Stomach smooth muscle (tissue), 2 donors: ENCODE measurements around the gene NDUFS7.

Source experiments
- H3K27ac ChIP-seq: one replicate; pipeline ENCODE4 v1.7.0; 2013; ENCODE audit warnings: mild to moderate bottlenecking, low read length, inconsistent platforms
- H3K27me3 ChIP-seq, 2 donors: one replicate each; pipeline ENCODE4 v1.7.0; 2013; ENCODE audit warnings: low read length in 2 of 2; ENCODE audit not compliant: insufficient read depth in 2 of 2, control insufficient read depth in 1 of 2
- H3K36me3 ChIP-seq, 2 donors: one replicate each; pipeline ENCODE4 v1.7.0; 2013; ENCODE audit warnings: low read length in 2 of 2; ENCODE audit not compliant: control insufficient read depth in 2 of 2, insufficient read depth in 2 of 2
- H3K4me1 ChIP-seq: one replicate; pipeline ENCODE4 v1.7.0; 2013; ENCODE audit warnings: low read length; ENCODE audit not compliant: control insufficient read depth, insufficient read depth
- H3K4me3 ChIP-seq, 2 donors: one replicate each; pipeline ENCODE4 v1.7.0; 2013; ENCODE audit warnings: low read length in 2 of 2
- H3K9ac ChIP-seq, 2 donors: one replicate each; pipeline ENCODE4 v1.7.0; 2013; ENCODE audit warnings: low read length in 2 of 2, mild to moderate bottlenecking in 1 of 2
- H3K9me3 ChIP-seq, 2 donors: one replicate each; pipeline ENCODE4 v1.7.0; 2013; ENCODE audit warnings: low read length in 2 of 2; ENCODE audit not compliant: control insufficient read depth in 2 of 2
- donor health status: healthy.
- donor health status: Pancreatic carcinoma.

The NDUFS7 gene

GRCh38 chr19:1395194-1396018, 11.7 kb downstream of the NDUFS7 start:
- no peaks in the 10 kb centered on the region for H3K9me3 ChIP-seq
- H3K9ac ChIP-seq: no peak overlapping the region
- H3K27me3 ChIP-seq: no peaks in the 10 kb centered on the region
- H3K36me3 ChIP-seq: peaks cover 9 to 20% of the 10 kb centered on the region in 2 donors
- peaks cover 15% of the 10 kb centered on the region for H3K4me1 ChIP-seq
- no peak overlapping the region for H3K27ac ChIP-seq
- no peak overlapping the region for H3K4me3 ChIP-seq

GRCh38 chr19:1396019-1396767, 12.5 kb downstream of the NDUFS7 start:
- H3K36me3 ChIP-seq: peaks cover 9 to 15% of the 10 kb centered on the region in 2 donors
- no peaks in the 10 kb centered on the region for H3K27me3 ChIP-seq
- H3K27ac ChIP-seq: no peak overlapping the region
- peaks cover 23% of the 10 kb centered on the region for H3K4me1 ChIP-seq
- H3K9ac ChIP-seq: no peak overlapping the region
- no peaks in the 10 kb centered on the region for H3K9me3 ChIP-seq
- H3K4me3 ChIP-seq: no peak overlapping the region

GRCh38 chr19:1396768-1397679, 13.3 kb downstream of the NDUFS7 start:
- H3K36me3 ChIP-seq: peaks cover 9 to 14% of the 10 kb centered on the region in 2 donors
- no peaks in the 10 kb centered on the region for H3K27me3 ChIP-seq
- H3K4me3 ChIP-seq: no peak overlapping the region
- no peak overlapping the region for H3K9ac ChIP-seq
- no peaks in the 10 kb centered on the region for H3K9me3 ChIP-seq
- peaks cover 26% of the 10 kb centered on the region for H3K4me1 ChIP-seq
- no peak overlapping the region for H3K27ac ChIP-seq

- Histone ChIP-seq H3K27ac (no peak overlapping the region), H3K9me3 (no peaks in the 10 kb centered on the region), H3K4me3 (no peak overlapping the region), H3K36me3 (peaks cover 1 to 9% of the 10 kb centered on the region in 2 donors), H3K9ac (no peak overlapping the region), H3K27me3 (no peaks in the 10 kb centered on the region), H3K4me1 (peaks cover 26% of the 10 kb centered on the region)
Measured at GRCh38 chr19:1397838-1398237, 14.1 kb downstream of the NDUFS7 start.

- Histone ChIP-seq H3K36me3 (no peaks in the 10 kb centered on the region), H3K9me3 (no peaks in the 10 kb centered on the region), H3K27ac (no peak overlapping the region), H3K4me3 (no peak overlapping the region), H3K9ac (no peak overlapping the region), H3K27me3 (no peaks in the 10 kb centered on the region), H3K4me1 (peaks cover 26% of the 10 kb centered on the region)
Measured at GRCh38 chr19:1399079-1399478, 15.4 kb downstream of the NDUFS7 start.

- no peaks in the 10 kb centered on the region for H3K27me3 ChIP-seq
- H3K27ac ChIP-seq: no peak overlapping the region
- H3K9ac ChIP-seq: no peak overlapping the region
- no peaks in the 10 kb centered on the region for H3K9me3 ChIP-seq
- peaks cover 26% of the 10 kb centered on the region for H3K4me1 ChIP-seq
- H3K4me3 ChIP-seq: no peak overlapping the region
- H3K36me3 ChIP-seq: no peaks in the 10 kb centered on the region
Measured at GRCh38 chr19:1399745-1400144, 16.0 kb downstream of the NDUFS7 start.

GRCh38 chr19:1400281-1401137, 16.8 kb downstream of the NDUFS7 start:
- no peaks in the 10 kb centered on the region for H3K27me3 ChIP-seq
- no peaks in the 10 kb centered on the region for H3K36me3 ChIP-seq
- no peaks in the 10 kb centered on the region for H3K9me3 ChIP-seq
- peak overlapping the region; percentile 20 to 36 for H3K9ac ChIP-seq
- H3K4me3 ChIP-seq: peak overlapping the region; percentile 53 to 76
- peaks cover 23% of the 10 kb centered on the region for H3K4me1 ChIP-seq
- H3K27ac ChIP-seq: no peak overlapping the region

- H3K4me1 ChIP-seq: peaks cover 16% of the 10 kb centered on the region
- H3K9me3 ChIP-seq: no peaks in the 10 kb centered on the region
- no peak within 1 kb of the TSS for H3K27ac ChIP-seq
- H3K36me3 ChIP-seq: no peaks in the 10 kb centered on the region
- peak within 1 kb of the TSS; percentile 53 to 76 for H3K4me3 ChIP-seq
- peak within 1 kb of the TSS; percentile 20 to 36 for H3K9ac ChIP-seq
- H3K27me3 ChIP-seq: no peaks in the 10 kb centered on the region
Measured at GRCh38 chr19:1401138-1401888, 17.6 kb downstream of the NDUFS7 start, which contains the start of gene GAMT. GAMT (minus strand) TSS chr19:1401542; CDS start chr19:1401476, 66 bp downstream.

- Histone ChIP-seq H3K36me3 (no peaks in the 10 kb centered on the region), H3K9ac (no peak overlapping the region), H3K4me3 (peak overlapping the region; percentile 43 to 76), H3K27ac (no peak overlapping the region), H3K27me3 (no peaks in the 10 kb centered on the region), H3K9me3 (no peaks in the 10 kb centered on the region), H3K4me1 (peaks cover 20% of the 10 kb centered on the region)
Measured at GRCh38 chr19:1401889-1402217, 18.1 kb downstream of the NDUFS7 start.
